A673 (cell line): Measurements from ENCODE around the gene CDC42BPG.

Source experiments
- EZH2 ChIP-seq: fragments of 200-600 bp; sonication (generic); IDR thresholded peaks from 2 replicates; pipeline ENCODE4 v1.6.1; 2017; ENCODE audit warnings: borderline replicate concordance, low read depth, mild to moderate bottlenecking, mixed read lengths, antibody characterized with exemption, low read length; ENCODE audit not compliant: poor library complexity, severe bottlenecking
- TF ChIP-seq, protein P1 (sequence below): fragments of 300-800, 200-600 bp; sonication (generic); conservative IDR thresholded peaks from 2 replicates; pipeline ENCODE4 v1.5.1; 2017; ENCODE audit warnings: low read depth, mild to moderate bottlenecking, antibody characterized with exemption, low read length, moderate library complexity, mixed read lengths

DNA sequence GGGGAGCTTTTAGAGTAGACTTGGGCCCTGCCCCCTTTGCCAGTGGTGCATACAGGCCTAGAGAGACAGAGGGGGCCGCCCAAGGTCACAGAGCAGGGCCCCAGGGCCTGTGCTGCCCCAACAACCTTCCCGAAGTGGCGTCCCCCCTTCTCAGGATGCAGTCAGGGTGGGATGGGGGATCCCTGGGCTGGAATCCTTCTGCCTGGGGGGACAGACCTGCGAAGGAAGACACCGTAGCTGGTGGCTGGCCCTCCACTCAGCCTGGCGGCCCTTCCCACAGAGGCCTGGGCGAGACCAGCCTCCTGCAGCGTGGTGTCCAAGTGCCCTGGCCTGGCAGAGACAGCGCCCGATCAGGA lies 48.4 kb upstream of the CDC42BPG start:
- TF ChIP-seq, protein P1, sequence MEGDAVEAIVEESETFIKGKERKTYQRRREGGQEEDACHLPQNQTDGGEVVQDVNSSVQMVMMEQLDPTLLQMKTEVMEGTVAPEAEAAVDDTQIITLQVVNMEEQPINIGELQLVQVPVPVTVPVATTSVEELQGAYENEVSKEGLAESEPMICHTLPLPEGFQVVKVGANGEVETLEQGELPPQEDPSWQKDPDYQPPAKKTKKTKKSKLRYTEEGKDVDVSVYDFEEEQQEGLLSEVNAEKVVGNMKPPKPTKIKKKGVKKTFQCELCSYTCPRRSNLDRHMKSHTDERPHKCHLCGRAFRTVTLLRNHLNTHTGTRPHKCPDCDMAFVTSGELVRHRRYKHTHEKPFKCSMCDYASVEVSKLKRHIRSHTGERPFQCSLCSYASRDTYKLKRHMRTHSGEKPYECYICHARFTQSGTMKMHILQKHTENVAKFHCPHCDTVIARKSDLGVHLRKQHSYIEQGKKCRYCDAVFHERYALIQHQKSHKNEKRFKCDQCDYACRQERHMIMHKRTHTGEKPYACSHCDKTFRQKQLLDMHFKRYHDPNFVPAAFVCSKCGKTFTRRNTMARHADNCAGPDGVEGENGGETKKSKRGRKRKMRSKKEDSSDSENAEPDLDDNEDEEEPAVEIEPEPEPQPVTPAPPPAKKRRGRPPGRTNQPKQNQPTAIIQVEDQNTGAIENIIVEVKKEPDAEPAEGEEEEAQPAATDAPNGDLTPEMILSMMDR, result no peak
- no peak for TF ChIP-seq EZH2
